Skin epidermis (tissue), 12 donors: ENCODE results near the gene ASB14.

ENCODE experiments used
- H3K27ac ChIP-seq, 21 experiments: fragments of 200-600 bp; sonication (generic) in 11 of 21; one replicate each; pipeline ENCODE4 v1.5.0; 2020; ENCODE audit warnings: mild to moderate bottlenecking in 3 of 21, inconsistent platforms in 2 of 21, moderate library complexity in 2 of 21
- H3K4me3 ChIP-seq, 7 experiments: fragments of 200-600 bp; sonication (generic) in 2 of 7; one replicate each; pipeline ENCODE4 v1.5.0; 2020; ENCODE audit warnings: inconsistent platforms in 2 of 7, mild to moderate bottlenecking in 2 of 7, moderate library complexity in 1 of 7

ASB14 gene

GRCh38 chr3:57268416-57268815, 24.1 kb downstream of the ASB14 start:
- Histone ChIP-seq H3K27ac (no peak overlapping the region), H3K4me3 (no peak overlapping the region)

- Histone ChIP-seq H3K4me3 (no peak overlapping the region), H3K27ac (no peak overlapping the region)
Measured at GRCh38 chr3:57261929-57262328, 30.6 kb downstream of the ASB14 start.

GRCh38 chr3:57261119-57261518, 31.4 kb downstream of the ASB14 start:
- no peak overlapping the region for H3K4me3 ChIP-seq
- no peak overlapping the region for H3K27ac ChIP-seq

GRCh38 chr3:57257678-57258077, 34.8 kb downstream of the ASB14 start:
- no peak overlapping the region for H3K27ac ChIP-seq
- H3K4me3 ChIP-seq = no peak overlapping the region

GRCh38 chr3:57256844-57257243, 35.6 kb downstream of the ASB14 start:
- no peak overlapping the region for H3K27ac ChIP-seq
- H3K4me3 ChIP-seq = no peak overlapping the region

- Histone ChIP-seq H3K4me3 (no peak overlapping the region), H3K27ac (no peak overlapping the region)
Measured at GRCh38 chr3:57252404-57252803, 40.1 kb downstream of the ASB14 start.

GRCh38 chr3:57244946-57245345, 47.5 kb downstream of the ASB14 start:
- Histone ChIP-seq H3K27ac (no peak overlapping the region), H3K4me3 (no peak overlapping the region)

GRCh38 chr3:57234613-57235575, 57.6 kb downstream of the ASB14 start:
- Histone ChIP-seq H3K4me3 (no peak overlapping the region), H3K27ac (peak overlapping the region in 2 of 21 experiments; percentile 39 to 43)

- H3K27ac ChIP-seq = peak overlapping the region in 1 of 21 experiments; percentile 17
- H3K4me3 ChIP-seq = no peak overlapping the region
Measured at GRCh38 chr3:57233799-57234198, 58.7 kb downstream of the ASB14 start.

- Histone ChIP-seq H3K4me3 (no peak overlapping the region), H3K27ac (no peak overlapping the region)
Measured at GRCh38 chr3:57230006-57230405, 62.5 kb downstream of the ASB14 start.

- Histone ChIP-seq H3K4me3 (peak overlapping the region; percentile 65 to 95 (median 86)), H3K27ac (peak overlapping the region; percentile 72 to 97 (median 88))
Measured at GRCh38 chr3:57227930-57228751, 64.3 kb downstream of the ASB14 start.

GRCh38 chr3:57227204-57227929, 65.1 kb downstream of the ASB14 start, which contains the start of gene APPL1:
Gene APPL1, plus strand, starts transcription at chr3:57227729. Its CDS starts 155 bp downstream, at chr3:57227884.
- H3K4me3 ChIP-seq = peak within 1 kb of the TSS; percentile 65 to 95 (median 86)
- peak within 1 kb of the TSS; percentile 72 to 97 (median 88) for H3K27ac ChIP-seq

GRCh38 chr3:57226176-57226575, 66.3 kb downstream of the ASB14 start:
- no peak overlapping the region for H3K27ac ChIP-seq
- no peak overlapping the region for H3K4me3 ChIP-seq

- no peak overlapping the region for H3K27ac ChIP-seq
- H3K4me3 ChIP-seq = no peak overlapping the region
Measured at GRCh38 chr3:57224856-57225255, 67.6 kb downstream of the ASB14 start.

GRCh38 chr3:57221883-57222282, 70.6 kb downstream of the ASB14 start:
- H3K4me3 ChIP-seq = no peak overlapping the region

More at GRCh38 chr3:57221883-57222282, 70.6 kb downstream of the ASB14 start:
- H3K27ac ChIP-seq = no peak overlapping the region
